Activated CD4-positive, CD25-positive, alpha-beta regulatory T cell treated with anti-CD3 and anti-CD28 coated beads, Interleukin-2, amount 50 U/mL, for 24 hours (primary cell): ENCODE results near the gene LORICRIN.
"Not testable (repeated sequence)": the region's sequence is repeated elsewhere in the genome, so short reads cannot be mapped to it uniquely, and the experiment has no call there.

Source experiments
- ATAC-seq, 2 donors: fragments of 150-1000 bp; cut with Tn5 transposase; one replicate each; pipeline ENCODE4 v1.10.0; 2021; ENCODE audit warnings: mild to moderate bottlenecking in 1 of 2, moderate library complexity in 1 of 2

Gene LORICRIN, protein sequence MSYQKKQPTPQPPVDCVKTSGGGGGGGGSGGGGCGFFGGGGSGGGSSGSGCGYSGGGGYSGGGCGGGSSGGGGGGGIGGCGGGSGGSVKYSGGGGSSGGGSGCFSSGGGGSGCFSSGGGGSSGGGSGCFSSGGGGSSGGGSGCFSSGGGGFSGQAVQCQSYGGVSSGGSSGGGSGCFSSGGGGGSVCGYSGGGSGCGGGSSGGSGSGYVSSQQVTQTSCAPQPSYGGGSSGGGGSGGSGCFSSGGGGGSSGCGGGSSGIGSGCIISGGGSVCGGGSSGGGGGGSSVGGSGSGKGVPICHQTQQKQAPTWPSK

GRCh38 chr1:153259387-153259786 lies at the start of gene LORICRIN:
Gene LORICRIN, plus strand, starts transcription at chr1:153259687. Its CDS starts 1,263 bp downstream, at chr1:153260950.
- ATAC-seq, result no peak

DNA sequence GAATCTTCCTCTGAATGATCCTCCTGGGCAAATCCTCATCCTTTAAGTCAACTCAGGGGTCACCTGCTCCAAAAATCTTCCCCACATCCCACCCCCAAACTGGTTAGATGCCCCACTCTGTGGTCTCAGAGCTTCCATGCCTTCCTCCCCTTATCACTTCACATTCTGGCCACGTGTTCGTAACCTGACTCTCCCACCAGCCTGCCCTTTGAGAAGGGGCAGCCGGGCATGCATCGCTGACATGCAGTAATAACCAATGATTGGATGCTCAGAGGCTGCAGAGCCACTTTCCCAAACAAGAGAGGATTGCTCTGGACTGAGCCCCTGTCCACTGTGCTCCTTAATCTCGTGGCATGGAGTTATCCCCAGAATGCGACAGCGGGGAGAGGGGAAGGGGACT lies 49.3 kb upstream of the LORICRIN start:
- no peak for ATAC-seq

DNA sequence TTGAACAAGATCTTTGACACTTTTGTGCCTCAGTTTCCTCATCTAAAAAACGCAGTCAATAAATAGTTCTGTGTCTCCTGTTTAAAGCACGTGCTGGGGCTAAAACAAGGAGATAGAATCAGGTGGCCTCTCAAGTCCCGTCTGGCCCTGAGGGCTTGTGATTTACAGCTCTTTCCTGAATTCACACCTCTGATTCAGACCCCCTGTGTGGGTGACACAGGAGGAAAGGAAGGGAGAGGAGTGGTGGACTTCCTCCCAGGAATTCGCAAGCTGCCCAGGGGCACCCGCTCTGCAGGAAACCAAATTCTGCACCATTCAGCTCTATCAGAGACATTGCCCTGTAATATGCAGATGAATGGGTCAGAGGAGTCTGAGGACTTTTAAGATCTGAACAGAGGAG lies 47.3 kb upstream of the LORICRIN start:
- ATAC-seq, result no peak

DNA sequence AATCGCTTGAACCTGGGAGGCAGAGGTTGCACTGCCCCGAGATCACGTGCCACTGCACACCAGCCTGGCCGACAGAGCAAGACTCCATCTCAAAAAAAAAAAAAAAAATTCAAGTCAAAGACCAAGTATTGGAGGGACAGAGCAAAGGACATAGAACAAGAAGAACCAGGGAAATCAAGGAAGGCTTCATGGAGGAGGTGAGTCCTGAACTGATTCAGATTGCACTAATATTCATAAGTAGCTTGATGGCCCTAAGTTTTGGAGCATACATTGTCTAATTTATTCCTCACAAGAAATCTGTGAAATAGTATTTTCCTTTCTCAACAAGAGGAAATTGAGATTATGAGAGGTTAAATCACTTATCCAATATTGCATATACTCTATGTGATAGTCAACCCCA lies 46.0 kb upstream of the LORICRIN start:
- no peak for ATAC-seq

- no peak for ATAC-seq
These were observed 42.3 kb upstream of the LORICRIN start, which contains the start of gene PRR9 for GRCh38 chr1:153217212-153217611. Gene PRR9, plus strand, starts transcription at chr1:153217584. Its CDS starts 561 bp downstream, at chr1:153218145.

DNA sequence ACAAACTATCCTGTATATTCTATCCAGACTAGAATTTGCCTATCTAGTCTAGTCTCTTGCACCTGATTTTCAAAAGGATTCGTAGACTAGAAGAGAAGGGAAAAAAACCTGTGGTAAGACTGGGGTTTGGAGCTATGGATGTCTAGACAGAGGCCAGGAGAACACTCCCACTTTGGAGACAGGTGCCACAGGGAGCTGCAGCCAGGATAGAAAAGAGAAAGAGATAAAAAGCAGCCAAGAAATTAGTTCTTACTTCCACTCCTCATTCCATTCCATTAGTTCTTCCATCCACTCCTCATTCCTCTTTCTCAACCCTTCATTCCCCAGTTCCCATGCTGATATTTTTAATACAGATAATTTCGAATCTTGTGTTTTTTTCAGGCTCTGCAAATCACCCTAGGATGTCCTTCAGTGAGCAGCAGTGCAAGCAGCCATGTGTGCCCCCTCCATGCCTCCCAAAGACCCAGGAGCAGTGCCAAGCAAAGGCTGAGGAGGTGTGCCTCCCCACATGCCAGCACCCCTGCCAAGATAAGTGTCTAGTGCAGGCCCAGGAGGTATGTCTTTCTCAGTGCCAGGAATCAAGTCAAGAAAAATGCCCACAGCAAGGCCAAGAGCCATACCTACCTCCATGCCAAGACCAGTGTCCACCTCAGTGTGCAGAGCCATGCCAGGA lies 41.6 kb upstream of the LORICRIN start:
- no peak for ATAC-seq

DNA sequence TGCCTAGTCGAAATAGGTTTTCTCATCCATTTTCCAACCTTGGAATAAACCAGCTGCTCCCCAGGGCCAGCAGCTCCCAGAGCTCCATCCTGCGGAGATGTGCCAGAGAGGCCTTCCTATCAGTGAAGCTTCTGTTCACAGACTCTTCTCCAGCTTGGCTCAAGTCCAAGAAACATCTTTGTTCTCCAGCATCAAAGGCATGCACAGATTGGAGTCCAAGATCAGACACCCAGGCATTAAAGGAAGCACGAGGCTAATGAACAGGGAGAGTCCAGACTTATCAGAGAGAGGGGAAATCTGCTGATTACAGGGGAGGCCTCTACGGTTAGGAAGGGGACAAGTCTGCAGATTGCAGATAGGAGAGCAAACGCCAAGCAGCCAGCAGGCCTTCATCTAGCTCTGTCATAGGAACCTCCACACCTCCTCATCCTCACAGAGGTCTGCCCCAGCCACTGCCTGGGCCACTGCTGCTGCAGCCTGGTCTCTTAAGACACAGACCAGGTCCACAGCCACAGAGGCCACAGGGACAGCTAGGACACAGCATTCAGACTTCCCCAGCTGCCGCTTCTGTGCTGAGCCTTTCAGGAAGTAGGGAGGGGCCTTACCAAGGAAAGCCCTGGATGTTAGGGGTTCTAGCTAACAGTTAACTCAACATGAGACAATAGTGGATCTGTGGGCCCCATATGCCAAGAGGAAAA lies 38.7 kb upstream of the LORICRIN start:
- ATAC-seq, result no peak

DNA sequence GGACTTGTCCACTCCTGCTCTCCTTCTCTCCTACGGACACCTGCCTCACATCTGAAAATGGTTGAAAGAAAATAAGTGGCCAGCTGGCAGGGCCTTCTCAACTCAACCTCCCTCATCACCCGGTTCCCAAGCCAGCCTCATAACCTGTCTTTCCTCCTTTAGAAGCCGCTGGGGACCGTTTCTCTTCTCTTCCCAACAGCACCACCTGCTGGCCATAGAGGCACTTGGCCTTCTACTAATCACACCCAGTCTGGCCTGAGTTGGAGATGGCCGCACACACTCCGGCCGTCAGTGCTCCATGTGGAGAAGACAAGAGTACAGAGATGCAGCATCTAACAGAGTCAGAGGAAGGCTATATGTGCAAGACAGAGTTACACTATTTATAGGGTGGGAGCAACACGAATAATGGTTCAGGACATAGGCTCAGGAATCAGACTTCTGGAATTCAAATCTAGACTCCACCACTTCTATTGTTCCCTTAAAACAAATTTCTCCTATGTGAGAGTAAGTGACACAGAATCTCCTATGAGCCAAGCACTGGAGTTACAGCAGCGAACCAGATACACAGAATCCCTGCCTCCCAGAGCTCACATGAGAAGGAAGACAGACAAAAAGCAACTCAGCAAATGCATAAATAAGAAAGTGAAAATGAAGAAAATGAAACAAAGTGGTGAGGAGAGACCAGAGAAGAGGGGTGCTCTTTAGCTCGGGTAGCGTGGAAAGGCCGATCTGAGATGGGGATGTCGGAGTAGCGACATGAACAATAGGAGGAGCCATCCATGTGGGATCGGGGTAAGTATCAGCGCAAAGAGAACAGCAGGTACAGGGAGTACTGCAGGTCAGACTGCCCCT lies 36.2 kb upstream of the LORICRIN start:
- peak; percentile 46 to 48 for ATAC-seq

DNA sequence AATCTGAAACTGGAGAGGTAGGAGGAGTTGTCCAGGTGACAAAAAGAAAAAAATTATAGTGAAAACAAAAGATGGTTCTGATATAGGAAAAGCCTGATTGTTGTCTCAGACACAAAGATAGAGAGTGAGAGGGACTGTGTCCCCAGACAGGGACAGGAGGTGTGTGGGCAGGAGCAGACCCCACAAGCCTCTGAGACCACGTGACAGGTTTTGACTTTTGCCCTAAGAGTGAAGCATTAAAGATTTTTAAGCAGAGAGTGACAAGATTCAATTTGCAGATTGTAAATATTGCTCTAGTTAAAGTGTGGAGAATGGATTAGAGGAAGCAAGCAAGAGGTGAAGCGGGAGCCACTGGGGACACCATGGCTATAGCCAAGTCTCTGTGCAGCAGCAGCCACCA lies 31.7 kb upstream of the LORICRIN start:
- no peak for ATAC-seq

DNA sequence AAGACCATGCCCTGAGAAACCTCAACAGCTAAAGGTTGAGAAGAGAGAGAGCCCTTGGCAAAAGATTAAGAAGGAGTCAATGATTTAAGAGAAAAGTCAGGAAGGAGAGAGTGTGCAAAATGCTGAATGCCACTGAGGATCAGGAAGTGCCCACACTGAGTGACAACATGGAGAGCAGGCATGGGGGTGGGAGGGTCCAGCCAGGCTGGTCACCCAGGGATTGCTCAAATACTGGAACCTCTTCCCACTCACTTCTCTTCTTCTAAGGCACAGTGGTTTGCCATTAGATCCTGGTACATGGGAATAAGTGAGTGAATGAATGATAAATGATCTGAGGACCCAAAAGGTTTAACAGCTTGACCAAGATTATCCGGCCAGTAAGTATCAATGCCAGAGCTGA lies 31.0 kb upstream of the LORICRIN start:
- no peak for ATAC-seq

DNA sequence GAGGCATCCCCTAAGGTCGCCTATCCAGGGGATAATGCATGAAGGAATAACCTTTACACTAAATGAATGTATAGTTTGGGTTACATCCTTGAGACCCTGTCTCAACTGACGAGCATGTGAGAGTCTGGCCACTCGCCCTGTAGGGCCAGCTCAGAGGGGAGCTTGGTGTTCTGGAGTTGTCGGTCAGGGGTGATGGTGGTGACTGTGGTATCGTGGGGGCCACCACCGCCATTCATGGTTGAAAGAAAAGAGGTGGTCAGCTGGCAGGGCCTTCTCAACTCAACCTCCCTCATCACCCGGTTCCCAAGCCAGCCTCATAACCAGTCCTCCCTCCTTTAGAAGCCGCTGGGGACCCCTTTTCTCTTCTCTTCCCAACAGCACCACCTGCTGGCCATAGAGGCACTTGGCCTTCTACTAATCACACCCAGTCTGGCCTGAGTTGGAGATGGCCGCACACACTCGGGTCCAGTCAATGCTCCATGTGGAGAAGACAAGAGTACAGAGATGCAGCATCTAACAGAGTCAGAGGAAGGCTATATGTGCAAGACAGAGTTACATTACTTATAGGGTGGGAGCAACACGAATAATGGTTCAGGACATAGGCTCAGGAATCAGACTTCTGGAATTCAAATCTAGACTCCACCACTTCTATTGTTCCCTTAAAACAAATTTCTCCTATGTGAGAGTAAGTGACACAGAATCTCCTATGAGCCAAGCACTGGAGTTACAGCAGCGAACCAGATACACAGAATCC lies 30.2 kb upstream of the LORICRIN start:
- ATAC-seq, result not testable (repeated sequence)

DNA sequence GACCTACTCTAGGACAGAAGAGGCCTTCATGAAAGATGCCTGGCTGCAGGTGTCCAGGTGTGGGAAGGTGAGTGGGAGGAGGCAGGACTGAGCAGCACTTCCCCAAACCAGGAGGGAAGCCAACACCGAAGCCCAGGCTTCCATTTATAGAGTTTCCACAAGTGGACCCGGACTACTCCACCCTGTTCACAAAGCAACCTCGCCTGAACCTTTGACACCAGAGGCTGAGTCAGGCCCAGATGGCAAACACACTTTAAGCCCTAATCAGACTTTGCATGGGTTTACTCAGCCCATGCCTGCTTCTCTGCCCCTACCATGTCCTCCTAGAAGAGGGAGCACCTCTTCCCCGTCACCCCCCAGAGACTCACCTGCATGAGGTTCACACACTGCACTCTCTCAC lies 28.1 kb upstream of the LORICRIN start:
- no peak for ATAC-seq

DNA sequence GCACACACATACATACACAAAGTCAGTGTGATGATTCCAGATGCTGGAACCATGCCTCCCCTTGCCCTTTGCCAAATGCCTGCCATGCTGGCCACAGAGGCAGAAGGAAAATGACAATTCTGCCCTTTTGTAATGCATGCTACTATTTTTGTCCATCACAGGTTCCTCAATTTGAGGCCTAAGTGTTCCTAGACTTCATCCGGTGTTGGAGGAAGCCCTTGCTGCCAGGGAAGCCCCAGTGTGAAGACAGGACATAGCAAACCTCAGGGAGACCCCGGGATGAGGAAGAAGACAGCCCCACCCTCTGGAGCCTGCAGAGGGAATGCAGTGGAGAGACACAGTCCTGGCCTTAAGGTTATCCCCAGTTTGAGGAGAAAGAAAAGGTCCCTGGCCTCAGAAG lies 27.7 kb upstream of the LORICRIN start:
- no peak for ATAC-seq

- no peak for ATAC-seq
These were observed 26.9 kb upstream of the LORICRIN start for GRCh38 chr1:153232553-153232952.

DNA sequence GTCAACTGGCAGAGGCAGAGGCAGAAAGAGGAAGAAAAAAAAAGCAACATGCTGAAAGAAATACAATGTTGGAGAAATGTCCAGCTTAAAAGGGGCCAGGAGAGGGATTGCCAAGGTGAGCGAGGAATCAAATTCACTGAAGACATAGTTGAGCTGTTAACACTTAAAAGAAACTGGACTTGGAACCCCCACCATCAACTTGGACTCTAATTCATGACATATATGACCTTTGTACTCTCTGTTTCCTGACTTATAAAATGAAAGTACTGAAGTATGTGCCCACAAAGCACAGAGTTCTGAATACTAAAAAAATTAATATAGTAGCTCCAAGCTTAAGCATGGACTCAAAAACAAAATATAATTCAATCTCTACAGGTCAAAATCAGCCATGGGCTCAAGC lies 26.0 kb upstream of the LORICRIN start:
- no peak for ATAC-seq

- ATAC-seq, result no peak
These were observed 21.0 kb upstream of the LORICRIN start for GRCh38 chr1:153238527-153238926.

DNA sequence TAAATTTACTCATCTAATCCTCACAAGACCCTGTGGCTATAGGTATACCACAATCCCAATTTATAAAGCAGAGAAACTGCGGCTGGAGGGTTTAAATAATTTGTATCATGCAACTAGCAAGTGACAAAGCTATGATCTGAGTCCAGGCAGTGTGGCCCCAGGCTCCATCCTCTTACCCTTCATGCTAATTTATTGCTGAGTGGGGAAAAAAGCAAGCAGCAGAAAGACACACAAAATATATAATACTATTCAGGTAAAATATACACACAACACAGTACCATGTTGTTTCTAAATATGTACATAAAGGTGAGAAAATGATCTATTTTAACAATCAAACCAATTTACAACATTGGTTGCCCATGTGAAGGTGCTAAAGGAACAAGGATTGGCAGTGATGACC lies 17.3 kb upstream of the LORICRIN start:
- ATAC-seq, result no peak

DNA sequence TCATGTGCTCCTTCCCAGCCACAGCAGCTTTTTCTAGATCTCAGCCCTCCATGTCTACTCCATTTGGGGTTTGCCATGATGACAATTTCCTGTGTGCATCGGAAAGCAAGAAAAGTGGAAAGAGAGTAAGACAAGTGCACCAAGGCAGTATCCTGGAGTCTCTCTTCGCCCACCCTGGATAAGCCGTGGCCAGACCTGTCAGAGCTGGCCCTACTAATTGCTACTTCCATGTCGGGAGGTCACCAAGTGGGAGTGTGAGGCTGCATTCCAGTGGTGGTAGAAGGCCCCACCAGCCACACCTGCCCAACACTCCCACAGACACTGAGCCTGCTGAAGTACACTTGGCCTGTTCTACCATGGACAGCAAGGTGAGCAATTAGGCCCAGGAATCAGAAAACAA lies 14.0 kb upstream of the LORICRIN start:
- no peak for ATAC-seq

DNA sequence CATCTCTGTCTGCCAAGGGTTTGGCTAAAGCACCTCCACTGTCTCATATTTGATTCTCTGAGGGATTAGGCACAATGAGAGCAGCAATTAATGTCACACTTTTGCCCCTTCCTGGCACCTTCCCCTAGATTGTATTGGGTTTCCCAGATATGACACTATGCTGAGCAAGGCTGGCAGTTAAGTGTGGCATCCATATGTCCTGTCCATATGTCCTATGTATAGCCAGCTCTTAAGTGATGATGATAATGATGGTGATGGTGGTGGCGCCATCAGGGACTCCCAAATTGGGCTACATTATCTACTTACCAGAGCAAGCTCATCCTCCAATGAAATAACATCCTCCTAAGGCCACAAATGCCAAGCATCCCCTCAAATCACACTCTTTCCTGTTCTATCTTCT lies 13.5 kb upstream of the LORICRIN start:
- ATAC-seq, result no peak

DNA sequence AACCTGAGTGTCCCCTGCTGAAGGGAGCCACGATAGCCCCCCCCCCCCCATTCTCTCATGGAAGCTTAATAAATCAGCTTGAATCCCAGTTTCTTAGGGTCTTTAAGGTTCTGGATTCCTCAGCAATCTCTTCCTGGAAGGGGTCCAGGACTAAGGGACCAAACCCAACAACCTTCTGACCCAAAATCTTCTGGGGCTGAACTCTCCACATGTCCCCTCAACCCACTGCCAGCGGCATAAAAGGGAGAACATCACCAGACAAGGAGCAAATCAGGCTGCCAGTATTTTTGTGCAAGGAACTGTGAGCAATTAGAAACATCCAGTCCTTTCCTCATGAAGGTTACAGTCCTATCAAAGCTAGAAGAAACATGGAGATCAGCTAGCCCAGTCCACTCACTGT lies 12.7 kb upstream of the LORICRIN start:
- no peak for ATAC-seq

- no peak for ATAC-seq
These were observed 11.2 kb upstream of the LORICRIN start for GRCh38 chr1:153248176-153248879.
